Ramos (cell line): ENCODE measurements around the gene CHRNA10.

Source experiments
- in situ Hi-C: fragments of 300-500 bp; cut with MboI; formaldehyde crosslinking; loops from one replicate; pipeline ENCODE4 v1.14.3; 2022; ENCODE audit warnings: low sequenced_read_pairs; ENCODE audit not compliant: unreplicated experiment

Gene CHRNA10

DNA sequence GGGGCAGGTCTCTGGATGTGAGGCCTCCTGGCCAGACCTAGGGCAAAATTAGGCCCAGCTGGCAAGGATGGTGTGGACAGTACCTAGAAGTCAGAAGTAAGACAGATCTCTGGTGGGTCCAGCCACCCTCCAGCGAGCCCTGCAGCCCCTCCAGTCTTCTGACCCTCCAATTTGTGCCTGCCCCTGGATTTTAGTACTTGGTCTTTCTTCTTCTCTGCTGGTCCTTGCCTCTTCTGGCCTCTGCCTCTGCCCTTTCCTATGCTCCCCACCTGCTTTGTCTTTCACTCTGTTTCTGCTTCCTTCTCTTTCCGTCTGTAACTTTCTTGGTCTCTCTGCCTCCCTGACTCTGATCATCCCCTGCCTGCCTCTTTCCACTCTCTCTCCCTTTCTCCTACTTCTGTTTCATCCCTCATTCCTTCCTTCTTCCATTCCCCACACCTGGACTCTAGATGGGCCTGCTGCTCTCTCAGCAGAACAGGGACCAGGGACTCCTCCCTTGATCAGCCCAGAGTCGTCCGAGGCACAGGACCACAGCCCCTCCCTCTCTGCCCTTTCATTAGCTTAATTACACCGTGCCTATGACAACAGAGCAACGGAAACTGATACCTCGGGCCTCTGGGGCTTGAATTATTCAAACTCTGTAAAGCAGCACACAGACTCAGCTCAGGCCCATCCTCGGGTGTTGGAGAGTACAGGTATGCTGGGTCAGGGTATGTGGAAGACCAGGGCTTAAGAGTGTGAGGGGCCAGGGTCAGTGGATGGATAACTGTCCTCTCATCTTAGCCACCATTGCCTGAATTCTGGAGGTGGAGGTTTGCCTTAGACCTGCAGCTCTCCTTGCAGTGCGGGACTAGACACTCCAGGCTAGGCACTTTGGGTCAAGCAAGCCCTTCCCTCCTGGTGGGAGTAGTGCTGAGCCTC lies at the start of gene CHRNA10:
TSS of gene CHRNA10 (minus strand) at position 51 of the 921 bp plus-strand sequence. CDS start 72 bp downstream, outside the sequence.
- in situ Hi-C loops: no loop called here

GRCh38 chr11:3712274-3712673 lies 41.1 kb upstream of the CHRNA10 start:
- in situ Hi-C loops: no loop called here

DNA sequence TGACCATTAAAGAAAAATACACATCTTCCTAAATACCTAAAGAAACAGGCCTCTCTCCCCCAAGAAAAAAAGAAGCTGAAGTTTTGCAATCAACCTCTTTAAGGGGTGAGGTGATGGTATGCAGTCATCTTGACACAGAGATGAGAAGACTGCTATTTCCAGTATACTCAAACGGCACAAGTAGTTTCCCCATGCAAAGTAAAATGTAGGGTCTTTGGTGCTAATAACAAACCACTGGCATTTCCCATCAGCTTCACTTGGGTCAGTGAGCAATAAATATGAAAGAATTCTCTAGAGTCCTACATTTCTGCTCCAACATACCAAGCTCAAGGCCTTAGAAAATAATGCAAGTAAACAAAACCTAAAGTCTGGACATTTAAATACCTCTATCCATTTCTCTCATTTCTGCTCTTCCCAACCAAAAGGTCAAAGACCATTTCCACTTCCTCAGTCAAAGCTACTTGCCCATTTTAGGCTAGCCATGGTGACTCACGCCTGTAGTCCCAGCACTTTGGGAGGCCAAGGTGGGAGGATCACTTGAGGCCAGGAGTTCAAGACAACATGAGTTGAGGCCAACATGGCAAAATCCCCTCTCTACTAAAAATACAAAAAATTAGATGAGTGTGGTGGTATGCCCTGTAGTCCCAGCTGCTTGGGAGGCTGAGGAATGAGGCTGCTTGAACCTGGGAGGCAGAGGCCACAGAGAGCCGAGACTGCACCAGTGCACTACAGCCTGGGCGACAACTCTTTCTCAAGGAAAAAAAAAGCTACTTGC lies 39.5 kb upstream of the CHRNA10 start:
- in situ Hi-C loops: no loop called here

DNA sequence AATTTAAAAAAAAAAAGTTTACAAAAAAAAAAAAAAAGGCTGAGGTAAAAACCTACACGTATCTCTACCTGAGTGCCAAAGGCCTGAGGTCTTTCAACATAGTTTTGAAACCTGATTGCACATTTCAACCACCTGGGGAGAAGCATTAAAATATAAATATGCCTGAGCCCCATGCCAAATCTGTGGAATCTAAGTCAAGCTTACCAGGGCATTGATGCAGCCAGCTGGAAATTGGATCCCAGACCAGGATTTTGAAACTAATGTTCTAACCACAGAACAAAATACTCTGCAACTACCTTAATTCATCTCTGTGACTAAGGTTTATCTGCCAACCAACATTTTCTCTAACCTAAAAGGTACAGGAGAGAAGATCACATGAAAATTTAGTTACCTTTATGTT lies 38.8 kb upstream of the CHRNA10 start:
- in situ Hi-C loops: no loop called here

DNA sequence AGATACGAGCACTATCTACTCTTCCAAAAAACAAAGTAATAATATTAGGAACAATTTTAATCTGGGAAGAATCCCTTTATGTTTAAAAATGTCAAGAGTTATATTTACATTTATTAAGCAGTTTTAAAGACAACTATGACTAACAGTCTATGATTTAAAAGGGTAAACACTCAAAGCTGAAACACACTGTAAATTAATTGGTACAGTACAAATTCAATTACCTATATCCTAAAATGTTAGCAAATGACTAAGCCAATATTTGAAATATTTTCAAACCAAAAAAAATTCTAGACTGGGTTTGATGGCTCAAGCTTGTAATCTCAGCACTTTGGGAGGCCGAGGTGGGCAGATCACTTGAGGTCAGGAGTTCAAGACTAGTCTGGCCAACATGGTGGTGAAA lies 36.0 kb upstream of the CHRNA10 start:
- in situ Hi-C loops: no loop called here

DNA sequence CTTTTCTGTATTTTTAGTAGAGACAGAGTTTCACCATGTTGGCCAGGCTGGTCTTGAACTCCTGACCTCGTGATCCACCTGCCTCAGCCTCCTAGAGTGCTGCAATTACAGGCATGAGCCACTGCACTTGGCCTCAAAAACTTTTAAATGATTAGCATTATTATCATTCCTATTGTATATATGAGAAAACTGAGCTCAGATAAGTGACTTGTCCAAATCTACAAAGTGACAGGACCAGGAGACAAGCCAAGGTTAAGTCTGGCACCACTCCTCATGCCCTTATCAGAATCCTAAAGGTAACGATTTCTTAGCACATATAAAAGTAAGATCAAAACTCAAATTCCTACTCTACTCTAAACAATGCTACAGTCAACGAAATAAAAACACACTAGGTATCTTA lies 32.2 kb upstream of the CHRNA10 start:
- in situ Hi-C loops: no loop called here

GRCh38 chr11:3700910-3701309 lies 29.7 kb upstream of the CHRNA10 start:
- in situ Hi-C loops: no loop called here

DNA sequence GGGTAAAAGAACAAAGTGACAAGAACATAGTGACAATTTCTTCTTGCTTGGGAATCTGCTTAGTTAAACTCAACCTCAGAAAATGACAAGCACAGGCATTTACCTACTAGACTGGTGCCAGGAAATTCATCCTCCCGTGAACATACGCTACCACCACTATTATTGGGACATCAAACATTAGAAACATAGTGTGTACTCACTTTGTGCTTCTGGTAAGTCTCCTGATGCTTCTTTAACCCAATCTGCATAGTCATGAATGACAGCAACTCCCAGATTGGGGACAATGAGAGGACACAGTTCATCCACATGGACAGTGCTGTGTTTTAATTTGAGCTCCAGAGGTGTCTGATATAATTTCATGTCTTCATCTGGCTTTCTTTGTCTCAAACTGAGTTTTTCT lies 29.2 kb upstream of the CHRNA10 start:
- in situ Hi-C loops: no loop called here

- in situ Hi-C loops: no loop called here
Measured at GRCh38 chr11:3686751-3687150, 15.6 kb upstream of the CHRNA10 start.

DNA sequence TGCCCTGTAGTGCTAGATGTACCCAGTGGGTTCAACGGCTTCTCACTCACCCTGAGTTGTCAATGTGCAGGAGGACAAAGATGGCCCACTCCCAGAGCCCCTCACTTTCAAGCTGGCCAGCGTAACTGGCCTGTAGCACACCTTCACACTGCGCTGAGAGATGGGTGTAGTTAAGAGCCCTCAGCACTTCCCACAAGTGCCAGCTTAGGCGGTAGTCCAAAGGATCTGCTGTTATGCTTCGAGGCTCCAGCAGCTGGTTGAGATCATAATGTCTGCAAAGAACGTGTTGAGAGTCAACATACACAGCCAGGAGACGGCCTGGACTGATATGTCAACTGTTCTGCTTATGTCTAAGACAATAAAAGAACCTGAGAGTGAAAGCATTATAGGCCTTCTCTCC lies 14.7 kb upstream of the CHRNA10 start:
- in situ Hi-C loops: no loop called here

DNA sequence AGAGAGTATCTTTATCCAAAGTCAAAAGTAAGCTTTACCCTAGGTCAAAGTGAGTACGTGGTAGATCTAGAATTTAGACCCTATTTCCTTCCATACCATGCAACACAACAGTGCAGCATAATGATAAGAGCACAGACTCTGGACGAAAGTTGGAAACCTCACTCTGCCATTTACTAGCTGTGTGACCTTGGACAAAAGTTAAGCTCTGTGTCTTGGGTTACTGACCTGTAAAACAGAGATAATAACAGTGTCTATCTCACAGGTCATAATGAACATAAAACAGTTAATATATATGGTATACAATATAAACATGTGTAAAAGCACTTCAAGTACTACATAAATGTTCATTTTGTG lies 13.6 kb upstream of the CHRNA10 start:
- in situ Hi-C loops: no loop called here

DNA sequence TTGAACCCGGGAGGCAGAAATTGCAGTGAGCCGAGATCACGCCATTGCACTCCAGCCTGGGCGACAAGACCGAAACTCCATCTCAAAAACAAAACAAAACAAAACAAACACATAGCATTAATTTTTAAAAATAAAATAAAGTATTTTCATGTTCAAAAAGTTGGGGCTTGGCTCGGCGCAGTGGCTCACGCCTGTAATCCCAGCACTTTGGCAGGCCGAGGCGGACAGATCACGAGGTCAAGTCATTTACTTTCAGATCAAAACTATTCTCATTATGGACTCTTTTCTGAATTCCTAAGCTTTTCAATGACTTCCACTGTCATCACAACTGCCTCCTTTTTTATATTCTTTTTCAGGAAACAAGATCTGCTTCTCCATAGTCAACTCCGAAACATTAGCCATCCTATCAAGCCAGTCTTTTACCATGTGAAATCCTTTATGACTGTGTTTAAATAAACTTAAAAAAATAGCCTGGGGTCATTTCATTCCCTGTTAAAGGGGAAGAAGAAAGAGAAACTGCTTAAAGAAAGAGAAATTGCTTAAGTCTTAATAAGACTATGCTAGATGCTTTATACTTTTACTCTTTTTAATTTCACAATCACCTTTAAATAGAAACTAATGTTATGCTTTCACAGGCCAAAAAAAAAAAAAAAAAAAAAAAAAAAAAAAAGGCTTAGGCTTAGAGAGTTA lies 13.1 kb upstream of the CHRNA10 start:
- in situ Hi-C loops: no loop called here

GRCh38 chr11:3683039-3683438 lies 11.9 kb upstream of the CHRNA10 start:
- in situ Hi-C loops: no loop called here

DNA sequence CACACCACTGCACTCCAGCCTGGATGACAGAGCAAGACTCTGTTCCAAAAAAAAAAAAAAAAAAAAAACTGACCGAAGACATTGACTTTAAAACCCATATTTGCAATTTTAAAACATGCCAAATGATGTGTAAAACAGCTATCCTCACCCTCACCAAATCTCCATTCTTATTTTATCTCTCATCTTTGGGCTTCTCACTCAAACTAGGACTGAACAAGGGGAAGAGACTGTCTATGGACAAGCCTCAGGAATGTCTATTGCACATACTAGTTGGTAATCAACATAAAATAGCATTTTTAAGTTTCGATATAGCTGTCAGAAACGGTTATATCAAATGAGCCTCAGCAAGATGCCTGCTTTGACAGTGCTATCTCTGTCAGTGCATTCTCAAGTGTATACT lies 7.9 kb upstream of the CHRNA10 start:
- in situ Hi-C loops: no loop called here

DNA sequence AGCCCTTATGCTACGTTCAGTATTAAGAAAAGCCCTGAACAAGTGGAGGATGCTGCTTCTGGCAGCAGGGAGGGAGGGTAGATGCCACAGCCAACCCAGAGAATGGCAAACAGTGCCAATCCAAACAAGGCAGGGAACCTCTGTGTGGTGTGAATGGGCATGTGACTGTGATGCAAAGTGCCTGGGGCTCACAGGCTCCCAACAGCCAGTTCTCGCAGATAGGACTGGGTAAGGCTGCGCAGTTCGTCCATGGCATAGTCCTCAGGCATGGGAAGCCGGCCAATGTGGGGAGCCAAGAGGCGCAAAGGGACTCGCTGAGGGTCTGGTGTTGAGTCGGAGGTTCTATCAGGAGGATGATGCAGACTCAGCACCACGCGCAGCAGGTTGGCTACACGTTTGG lies 4.8 kb upstream of the CHRNA10 start:
- in situ Hi-C loops: no loop called here

- in situ Hi-C loops: no loop called here
Measured at GRCh38 chr11:3674189-3674588, 3.0 kb upstream of the CHRNA10 start.

- in situ Hi-C loops: no loop called here
Measured at GRCh38 chr11:3669742-3670183, 1.4 kb downstream of the CHRNA10 start.

DNA sequence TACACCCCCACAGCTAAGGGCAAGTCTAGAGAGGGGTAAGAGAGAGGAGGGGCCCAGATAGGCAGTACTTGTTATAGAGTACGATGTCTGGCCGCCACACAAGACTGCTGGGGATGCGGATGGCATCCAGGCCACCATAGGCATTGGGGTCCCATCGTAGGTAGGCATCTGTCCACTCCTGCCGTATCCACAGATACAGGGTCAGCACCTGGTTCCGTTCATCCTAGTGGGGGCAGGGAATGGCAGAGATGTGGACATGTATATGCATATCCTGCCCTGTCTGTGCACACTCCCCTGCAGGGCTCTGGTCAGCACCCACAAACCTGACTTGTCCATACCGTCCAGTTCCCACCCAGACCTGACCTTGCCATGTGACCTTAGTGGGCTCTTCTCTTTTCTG lies 2.1 kb downstream of the CHRNA10 start:
- in situ Hi-C loops: no loop called here

GRCh38 chr11:3667149-3668035 lies 3.8 kb downstream of the CHRNA10 start:
- in situ Hi-C loops: no loop called here

GRCh38 chr11:3666023-3666530 lies 5.1 kb downstream of the CHRNA10 start:
- in situ Hi-C loops: no loop called here
